ENCODE data around the gene CPA4. TPM values are rescaled to one million over a fixed set of nuclear protein-coding genes. Genes with fewer than 3 reads are reported as not detected.
"Not testable (repeated sequence)": the region's sequence is repeated elsewhere in the genome, so short reads cannot be mapped to it uniquely, and the experiment has no call there.

The CPA4 gene
- total RNA-seq (2021; ENCODE audit: unreplicated experiment) = 3.1 TPM
- 0.42 TPM for polyA plus RNA-seq (2012; ENCODE audit: insufficient read length)
- percentile 33 among the genes with signal in this experiment for Bru-seq, nascent RNA
- BruChase-seq, experiment 1, labeled RNA remaining after a 2-hour chase = percentile 36 among the genes with signal in this experiment
- BruChase-seq, experiment 2, labeled RNA remaining after a 6-hour chase = percentile 44 among the genes with signal in this experiment
- long read RNA-seq, transcript CPA4-212 (11 exons, 2,817 nt) = major isoform, 5 of 6 reads
- long read RNA-seq, partial matches to known transcripts = 1 of 6 reads
- long read RNA-seq, other reads (novel, unspliced or antisense) = 0 of 6 reads

- no peak for TF ChIP-seq TCF7L2 (IDR thresholded peaks at IDR 0.05; ENCODE audit: low read depth, low read length)
- ChIA-PET POLR2A (no interaction called here), CTCF (no interaction called here)
- peak; percentile 86 for ATAC-seq
- DNase-seq (ENCODE audit: low read depth, low spot score) = peak; percentile 65
- Histone ChIP-seq H3K36me3 (ENCODE audit: control insufficient read depth, insufficient read depth, low read length) (no peaks in the 10 kb centered on the region), H3K27me3 (ENCODE audit: control insufficient read depth, insufficient read depth, low read length) (no peaks in the 10 kb centered on the region), H3K4me1 (ENCODE audit: control insufficient read depth, insufficient read depth, low read length) (no peaks in the 10 kb centered on the region), H3K9me3 (ENCODE audit: control insufficient read depth, insufficient read depth, low read depth, low read length) (no peaks in the 10 kb centered on the region; the same call in 1 of the 2 replicates), H3K27ac (ENCODE audit: low read length) (no peak within 1 kb of the TSS), H3K4me3 (ENCODE audit: low read depth in 2 of 2, low read length in 2 of 2) (no peak within 1 kb of the TSS; a peak in 1 of 4 replicates)
- no TSS peak for BruUV-seq (replicated peaks)
- in situ Hi-C loops (cut with HindIII; ENCODE audit: low pct_unique_long_range_greater_than_20kb, low sequenced_read_pairs) (no loop called here), intact Hi-C loops (cut with micrococcal nuclease; ENCODE audit: unreplicated experiment) (no loop called here)
Observed at GRCh38 chr7:130292682-130293257, at the start of gene CPA4. TSS of gene CPA4 (plus strand) at chr7:130293161. CDS start at chr7:130293181, 20 bp downstream.

DNA sequence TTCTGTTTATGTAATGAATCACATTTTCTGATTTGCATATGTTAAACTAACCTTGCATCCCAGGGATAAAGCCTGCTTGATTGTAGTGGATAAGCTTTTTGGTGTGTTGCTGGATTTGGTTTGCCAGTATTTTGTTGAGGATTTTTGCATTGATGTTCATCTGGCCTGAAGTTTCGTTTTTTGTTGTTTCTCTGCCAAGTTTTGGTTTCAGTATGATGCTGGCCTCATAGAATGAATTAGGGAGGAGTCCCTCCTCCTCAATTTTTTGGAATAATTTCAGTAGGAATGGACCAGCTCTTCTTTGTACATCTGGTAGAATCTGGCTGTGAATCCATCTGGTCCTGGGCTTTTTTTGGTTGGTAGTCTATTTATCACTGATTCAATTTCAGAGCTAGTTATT, 49.5 kb upstream of the CPA4 start:
- H3K4me1 ChIP-seq (ENCODE audit: control insufficient read depth, insufficient read depth, low read length); ATAC-seq; H3K4me3 ChIP-seq (ENCODE audit: low read depth in 2 of 2, low read length in 2 of 2); DNase-seq (ENCODE audit: low read depth, low spot score); in situ Hi-C loops (cut with HindIII; ENCODE audit: low pct_unique_long_range_greater_than_20kb, low sequenced_read_pairs); POLR2A ChIA-PET; H3K9me3 ChIP-seq (ENCODE audit: control insufficient read depth, insufficient read depth, low read depth, low read length); H3K27ac ChIP-seq (ENCODE audit: low read length); BruUV-seq (replicated peaks); H3K36me3 ChIP-seq (ENCODE audit: control insufficient read depth, insufficient read depth, low read length); H3K27me3 ChIP-seq (ENCODE audit: control insufficient read depth, insufficient read depth, low read length): not testable (repeated sequence)
- intact Hi-C loops (cut with micrococcal nuclease; ENCODE audit: unreplicated experiment) = loop anchor here (5.0 to 10.0 kb wide), 2 partner anchors 244 to 591 kb away; no protein-coding TSS in a partner anchor
- CTCF ChIA-PET = interaction anchor here (0.6 to 1.5 kb wide), 3 partner anchors 179 to 515 kb away, joined by 4 to 6 read pairs (median 6); no protein-coding TSS in a partner anchor

- H3K4me3 ChIP-seq (ENCODE audit: low read depth in 2 of 2, low read length in 2 of 2); H3K9me3 ChIP-seq (ENCODE audit: control insufficient read depth, insufficient read depth, low read depth, low read length); BruUV-seq (replicated peaks); H3K36me3 ChIP-seq (ENCODE audit: control insufficient read depth, insufficient read depth, low read length); H3K27me3 ChIP-seq (ENCODE audit: control insufficient read depth, insufficient read depth, low read length); CTCF ChIA-PET; ATAC-seq; in situ Hi-C loops (cut with HindIII; ENCODE audit: low pct_unique_long_range_greater_than_20kb, low sequenced_read_pairs); DNase-seq (ENCODE audit: low read depth, low spot score); H3K4me1 ChIP-seq (ENCODE audit: control insufficient read depth, insufficient read depth, low read length); POLR2A ChIA-PET; H3K27ac ChIP-seq (ENCODE audit: low read length): not testable (repeated sequence)
- intact Hi-C loops (cut with micrococcal nuclease; ENCODE audit: unreplicated experiment) = loop anchor here (10.0 kb wide), 1 partner anchor 588 kb away; no protein-coding TSS in a partner anchor
Observed at GRCh38 chr7:130246491-130246890, 46.5 kb upstream of the CPA4 start.

DNA sequence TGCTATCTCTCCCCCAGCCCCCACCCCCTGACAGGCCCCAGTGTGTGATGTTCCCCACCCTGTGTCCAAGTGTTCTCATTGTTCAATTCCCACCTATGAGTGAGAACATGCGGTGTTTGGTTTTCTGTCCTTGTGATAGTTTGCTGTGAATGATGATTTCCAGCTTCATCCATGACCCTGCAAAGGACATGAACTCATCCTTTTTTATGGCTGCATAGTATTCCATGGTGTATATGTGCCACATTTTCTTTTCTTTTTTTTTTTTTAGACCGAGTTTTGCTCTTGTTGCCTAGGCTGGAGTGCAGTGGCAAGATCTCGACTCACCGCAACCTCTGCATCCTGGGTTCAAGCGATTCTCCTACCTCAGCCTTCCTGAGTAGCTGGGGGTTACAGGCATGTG, 44.1 kb upstream of the CPA4 start:
- H3K9me3 ChIP-seq (ENCODE audit: control insufficient read depth, insufficient read depth, low read depth, low read length); POLR2A ChIA-PET; in situ Hi-C loops (cut with HindIII; ENCODE audit: low pct_unique_long_range_greater_than_20kb, low sequenced_read_pairs); DNase-seq (ENCODE audit: low read depth, low spot score); H3K27ac ChIP-seq (ENCODE audit: low read length); CTCF ChIA-PET; H3K27me3 ChIP-seq (ENCODE audit: control insufficient read depth, insufficient read depth, low read length); H3K4me1 ChIP-seq (ENCODE audit: control insufficient read depth, insufficient read depth, low read length); H3K36me3 ChIP-seq (ENCODE audit: control insufficient read depth, insufficient read depth, low read length); H3K4me3 ChIP-seq (ENCODE audit: low read depth in 2 of 2, low read length in 2 of 2); ATAC-seq; BruUV-seq (replicated peaks): not testable (repeated sequence)
- intact Hi-C loops (cut with micrococcal nuclease; ENCODE audit: unreplicated experiment) = loop anchor here (10.0 kb wide), 1 partner anchor 586 kb away; no protein-coding TSS in a partner anchor

DNA sequence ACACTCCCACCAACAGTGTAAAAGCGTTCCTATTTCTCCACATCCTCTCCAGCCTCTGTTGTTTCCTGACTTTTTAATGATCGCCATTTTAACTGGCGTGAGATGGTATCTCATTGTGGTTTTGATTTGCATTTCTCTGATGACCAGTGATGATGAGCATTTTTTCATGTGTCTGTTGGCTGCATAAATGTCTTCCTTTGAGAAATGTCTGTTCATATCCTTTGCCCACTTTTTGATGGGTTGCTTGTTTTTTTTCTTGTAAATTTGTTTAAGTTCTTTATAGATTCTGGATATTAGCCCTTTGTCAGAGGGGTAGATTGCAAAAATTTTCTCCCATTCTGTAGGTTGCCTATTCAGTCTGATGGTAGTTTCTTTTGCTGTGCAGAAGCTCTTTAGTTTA, 43.3 kb upstream of the CPA4 start:
- ATAC-seq; BruUV-seq (replicated peaks); DNase-seq (ENCODE audit: low read depth, low spot score); H3K27ac ChIP-seq (ENCODE audit: low read length); H3K4me3 ChIP-seq (ENCODE audit: low read depth in 2 of 2, low read length in 2 of 2); H3K36me3 ChIP-seq (ENCODE audit: control insufficient read depth, insufficient read depth, low read length); in situ Hi-C loops (cut with HindIII; ENCODE audit: low pct_unique_long_range_greater_than_20kb, low sequenced_read_pairs); CTCF ChIA-PET; H3K4me1 ChIP-seq (ENCODE audit: control insufficient read depth, insufficient read depth, low read length); H3K27me3 ChIP-seq (ENCODE audit: control insufficient read depth, insufficient read depth, low read length); POLR2A ChIA-PET; H3K9me3 ChIP-seq (ENCODE audit: control insufficient read depth, insufficient read depth, low read depth, low read length): not testable (repeated sequence)
- intact Hi-C loops (cut with micrococcal nuclease; ENCODE audit: unreplicated experiment) = loop anchor here (10.0 kb wide), 1 partner anchor 585 kb away; no protein-coding TSS in a partner anchor
